HS-5 (cell line): Measurements from ENCODE around the gene CAMTA1.

Experiments
- DNase-seq: peaks from one replicate; pipeline ENCODE4 v3.0.0-alpha.2; 2012; ENCODE audit warnings: low read depth

The CAMTA1 gene

DNA sequence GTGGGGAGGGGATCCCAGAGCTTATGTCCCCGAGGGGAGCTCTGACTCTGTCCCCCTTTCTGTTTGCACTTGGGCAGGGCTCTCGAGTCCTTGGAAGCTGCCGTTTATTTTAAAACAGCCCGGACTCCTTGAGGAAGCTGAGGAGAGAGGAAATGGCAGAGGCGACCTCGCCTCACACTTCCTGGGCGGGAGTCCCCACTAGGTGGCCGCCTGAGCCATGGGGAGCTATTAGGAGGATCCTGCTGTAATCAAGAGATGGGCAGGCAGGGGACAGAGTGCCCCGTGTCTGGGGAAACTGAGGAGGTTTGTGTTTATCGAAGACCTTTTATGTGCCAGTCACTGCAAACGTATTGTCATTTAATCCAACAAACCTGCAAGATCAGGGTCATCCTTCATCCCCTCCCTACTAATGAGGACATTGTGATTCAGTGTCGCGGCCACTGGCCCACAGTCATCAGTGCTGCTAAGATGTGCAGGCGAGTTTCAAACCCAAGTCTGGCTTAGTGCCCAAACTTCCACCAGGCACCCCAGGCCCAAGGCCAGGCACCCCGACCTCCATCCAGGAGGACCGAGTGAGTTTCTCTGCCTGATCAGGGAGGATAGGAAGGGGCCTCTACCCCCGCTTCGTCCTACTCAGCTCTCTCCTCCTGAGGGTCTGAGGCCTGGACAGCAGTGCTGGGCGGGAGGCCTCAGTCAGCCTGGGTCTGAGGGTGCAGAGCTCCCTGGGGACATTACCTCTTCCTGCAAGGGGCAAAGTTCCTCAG, 669.0 kb downstream of the CAMTA1 start:
- no peak for DNase-seq

DNA sequence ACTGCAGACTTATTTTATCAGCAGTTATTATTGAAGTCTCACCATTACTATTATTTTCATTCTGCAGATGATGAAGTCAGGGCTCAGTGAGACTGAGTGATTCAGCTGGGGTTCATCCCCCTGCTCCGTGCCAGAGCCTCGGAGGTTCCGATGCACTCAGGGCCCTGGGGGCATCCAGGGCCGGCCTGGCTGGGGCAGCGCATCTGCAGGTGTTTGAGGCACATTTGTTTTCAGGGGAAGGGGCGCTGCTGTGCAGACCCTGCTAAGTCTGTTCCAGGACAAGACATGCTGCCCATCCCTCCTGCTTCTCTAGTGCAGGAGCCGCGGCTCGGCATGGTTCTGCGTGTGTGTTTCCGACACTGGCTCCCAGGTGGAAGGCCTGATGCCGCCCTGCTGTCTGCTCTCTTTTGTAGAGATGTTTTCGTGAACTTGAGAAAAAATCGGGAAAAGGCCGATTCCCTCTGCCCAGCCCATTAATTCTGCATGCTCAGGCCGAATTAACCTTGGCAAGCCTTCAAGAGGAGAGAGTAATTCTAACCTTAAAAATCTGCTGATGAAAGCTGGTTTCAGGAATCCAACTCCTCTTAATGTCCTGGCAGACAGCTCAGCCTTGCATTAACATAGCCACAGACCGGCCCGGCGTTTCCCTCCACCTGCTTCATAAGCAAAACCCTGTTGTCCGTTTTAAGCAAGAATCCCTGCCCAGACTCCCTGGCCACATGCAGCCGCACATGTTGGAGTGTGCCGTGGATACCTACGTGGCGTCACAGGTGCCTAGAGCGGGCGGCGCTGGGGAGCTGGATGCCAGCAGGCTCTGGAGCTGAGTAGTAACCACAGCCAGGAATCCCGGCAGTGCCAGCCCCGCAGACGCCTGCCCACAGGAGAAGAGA, 669.9 kb downstream of the CAMTA1 start:
- no peak for DNase-seq

- DNase-seq, result no peak
These were observed 670.8 kb downstream of the CAMTA1 start for GRCh38 chr1:7455796-7456721.

DNA sequence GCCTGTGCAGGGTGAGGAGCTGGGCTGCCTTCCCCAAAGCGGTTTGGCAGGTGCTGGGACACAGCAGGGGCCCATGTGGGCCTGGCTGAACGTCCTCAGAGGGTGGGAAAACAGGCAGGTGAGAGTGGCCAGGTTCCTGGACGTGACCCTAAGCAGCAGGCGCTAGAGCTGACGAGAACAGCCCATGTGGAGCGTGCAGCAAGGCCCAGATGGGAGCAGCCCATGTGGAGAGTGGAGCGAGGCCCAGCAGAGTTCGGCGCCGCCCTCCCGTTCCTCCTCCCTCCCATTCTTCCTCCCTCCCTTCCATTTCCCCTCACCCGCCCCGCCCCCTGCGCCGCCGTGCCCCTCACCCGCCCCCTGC, 671.4 kb downstream of the CAMTA1 start:
- DNase-seq, result no peak

DNA sequence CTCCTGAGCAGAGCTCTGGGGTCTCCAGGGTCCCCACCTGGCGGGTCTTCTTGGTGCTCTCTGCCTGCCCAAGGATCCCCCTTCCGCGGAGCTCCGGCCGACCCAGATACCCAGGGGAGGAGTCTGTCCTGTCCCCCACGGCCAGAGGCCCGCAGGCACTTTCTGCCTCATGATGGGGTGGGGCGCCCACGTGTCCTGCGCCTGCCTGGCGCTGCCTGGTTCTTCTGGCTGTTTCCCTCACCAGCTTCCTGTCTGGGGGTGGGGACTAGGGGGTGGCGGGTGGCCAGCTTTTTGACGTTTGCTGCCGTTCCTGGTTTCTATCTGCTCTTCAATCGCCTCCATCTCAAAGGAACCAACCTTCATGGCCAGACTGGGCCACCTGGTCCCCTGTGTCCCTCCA, 672.6 kb downstream of the CAMTA1 start:
- no peak for DNase-seq

GRCh38 chr1:7458946-7459345, 673.7 kb downstream of the CAMTA1 start:
- no peak for DNase-seq

GRCh38 chr1:7459914-7460313, 674.7 kb downstream of the CAMTA1 start:
- no peak for DNase-seq

GRCh38 chr1:7460807-7461206, 675.6 kb downstream of the CAMTA1 start:
- no peak for DNase-seq

GRCh38 chr1:7462617-7463016, 677.4 kb downstream of the CAMTA1 start:
- DNase-seq, result no peak

- DNase-seq, result no peak
These were observed 678.3 kb downstream of the CAMTA1 start for GRCh38 chr1:7463526-7463925.

DNA sequence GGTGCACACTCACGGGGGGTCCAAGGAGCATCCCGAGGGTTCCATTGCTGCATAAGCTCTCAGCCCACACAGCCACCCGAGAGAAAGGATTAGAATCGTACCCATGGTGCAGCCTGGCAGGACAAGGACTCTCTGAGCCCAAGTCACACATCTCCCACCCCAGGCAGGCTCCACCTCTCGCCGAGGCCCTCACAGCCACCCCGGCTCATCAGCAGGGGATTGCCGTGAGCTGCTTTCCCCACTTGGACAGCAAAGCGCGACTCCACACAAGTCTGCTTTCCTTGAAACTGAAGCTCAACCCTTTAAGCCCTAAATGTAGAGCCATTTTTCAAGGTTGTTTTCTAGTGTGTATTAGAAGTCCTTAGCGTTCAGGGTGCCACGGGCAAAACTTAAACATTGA, 679.5 kb downstream of the CAMTA1 start:
- DNase-seq, result no peak

DNA sequence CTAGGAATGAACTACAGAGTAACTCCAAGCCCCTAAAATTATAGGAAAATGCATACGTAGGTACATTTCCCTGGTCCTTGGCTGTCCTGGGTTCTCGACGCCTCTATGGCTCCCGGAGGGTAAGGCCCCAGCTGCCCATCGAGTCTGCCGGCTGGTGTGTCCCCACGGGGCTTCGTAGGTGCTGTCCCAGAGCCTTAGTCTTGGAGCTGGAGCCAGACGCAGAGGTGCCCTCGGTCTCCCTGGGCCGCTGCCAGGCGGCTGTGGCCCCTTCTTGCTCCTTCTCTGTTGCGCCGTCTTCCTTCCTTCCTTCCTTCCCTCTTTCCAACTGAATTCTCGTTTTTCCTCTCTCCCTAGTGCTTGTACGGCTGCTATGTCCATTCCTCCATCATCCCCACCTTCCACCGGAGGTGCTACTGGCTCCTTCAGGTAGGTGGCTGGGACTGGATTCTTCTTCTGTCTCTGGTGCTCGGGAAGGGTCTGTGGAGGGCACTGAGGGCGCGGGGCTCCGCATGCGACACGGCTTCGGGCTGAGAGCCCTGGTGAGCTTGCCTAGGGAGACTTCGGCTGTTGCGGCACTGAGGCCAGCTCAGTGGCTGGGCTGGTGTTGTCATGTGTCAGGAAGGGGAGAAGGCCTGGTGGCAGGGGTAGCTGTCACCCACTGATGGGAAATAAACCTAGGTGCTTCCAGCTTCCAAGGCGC, 682.4 kb downstream of the CAMTA1 start:
- no peak for DNase-seq

- no peak for DNase-seq
These were observed 683.0 kb downstream of the CAMTA1 start for GRCh38 chr1:7468248-7468647.

- peak; percentile 15 for DNase-seq
These were observed 684.1 kb downstream of the CAMTA1 start for GRCh38 chr1:7469255-7469938.

GRCh38 chr1:7470904-7471638, 685.8 kb downstream of the CAMTA1 start:
- DNase-seq, result peak; percentile 96

GRCh38 chr1:7471836-7472235, 686.6 kb downstream of the CAMTA1 start:
- DNase-seq, result no peak

GRCh38 chr1:7473223-7474142, 688.2 kb downstream of the CAMTA1 start:
- DNase-seq, result no peak

DNA sequence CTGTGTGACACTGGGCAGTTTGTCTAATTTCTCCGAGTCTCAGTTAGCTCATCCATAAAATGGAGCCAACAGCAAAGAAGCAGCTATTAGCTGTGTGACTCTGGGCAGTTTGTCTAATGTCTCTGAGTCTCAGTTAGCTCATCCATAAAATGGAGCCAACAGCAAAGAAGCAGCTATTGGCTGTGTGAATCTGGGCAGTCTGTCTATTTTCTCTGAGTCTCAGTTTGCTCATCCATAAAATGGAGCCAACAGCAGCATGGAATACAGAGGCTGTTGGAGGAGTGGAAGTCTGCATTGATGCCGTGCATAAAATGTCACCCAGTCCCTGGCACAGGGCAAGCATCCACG, 688.9 kb downstream of the CAMTA1 start:
- DNase-seq, result no peak

GRCh38 chr1:7474786-7475502, 689.7 kb downstream of the CAMTA1 start:
- DNase-seq, result no peak
